Measurements from ENCODE around the gene WDR36. TPM values are rescaled to one million over a fixed set of nuclear protein-coding genes. Genes with fewer than 3 reads are reported as not detected.

The WDR36 gene
- total RNA-seq, 1 donor from 2014 or later: 31.6 TPM

DNA sequence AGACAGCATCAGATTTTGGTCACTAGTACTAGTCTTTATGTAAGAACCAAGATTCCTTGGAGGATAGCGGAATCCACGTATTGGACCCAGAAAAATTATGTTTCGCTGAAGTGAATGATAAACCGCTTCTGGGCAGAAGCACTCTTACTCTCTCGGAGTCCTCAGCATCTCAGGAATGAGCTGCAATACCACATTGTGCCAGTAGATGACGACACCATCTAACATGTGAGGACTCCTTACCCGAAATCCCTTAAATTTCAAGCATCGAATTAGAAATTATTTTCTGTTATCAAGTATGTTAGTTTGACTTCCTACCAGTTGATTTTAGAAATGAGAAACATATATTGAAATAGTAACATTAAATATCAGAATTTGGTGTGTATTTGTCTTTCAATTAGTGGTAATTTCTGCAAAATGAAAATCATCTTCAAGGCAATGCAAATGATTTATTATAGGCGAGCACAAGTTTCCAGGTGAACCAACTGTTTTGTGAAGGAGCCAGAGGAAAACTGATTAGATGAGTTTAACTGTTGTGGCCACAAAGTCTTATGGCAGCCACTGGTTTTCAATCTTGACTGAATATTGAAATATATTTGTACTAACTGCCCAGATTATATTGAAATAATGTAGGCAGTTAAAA is 66.1 kb downstream of the WDR36 start:
- no peaks in the 10 kb centered on the region for H3K9me3 Mint-ChIP-seq
- H3K27ac Mint-ChIP-seq: no peak overlapping the region
- H3K27me3 Mint-ChIP-seq: peaks cover 7% of the 10 kb centered on the region
- H3K4me1 Mint-ChIP-seq (ENCODE audit: unreplicated experiment): peaks cover 5% of the 10 kb centered on the region
- no peaks in the 10 kb centered on the region for H3K36me3 Mint-ChIP-seq
- peak; percentile 78 for DNase-seq (ENCODE audit: extremely low spot score, unreplicated experiment)
- no peak overlapping the region for H3K4me3 Mint-ChIP-seq
- TF ChIP-seq, protein P1, sequence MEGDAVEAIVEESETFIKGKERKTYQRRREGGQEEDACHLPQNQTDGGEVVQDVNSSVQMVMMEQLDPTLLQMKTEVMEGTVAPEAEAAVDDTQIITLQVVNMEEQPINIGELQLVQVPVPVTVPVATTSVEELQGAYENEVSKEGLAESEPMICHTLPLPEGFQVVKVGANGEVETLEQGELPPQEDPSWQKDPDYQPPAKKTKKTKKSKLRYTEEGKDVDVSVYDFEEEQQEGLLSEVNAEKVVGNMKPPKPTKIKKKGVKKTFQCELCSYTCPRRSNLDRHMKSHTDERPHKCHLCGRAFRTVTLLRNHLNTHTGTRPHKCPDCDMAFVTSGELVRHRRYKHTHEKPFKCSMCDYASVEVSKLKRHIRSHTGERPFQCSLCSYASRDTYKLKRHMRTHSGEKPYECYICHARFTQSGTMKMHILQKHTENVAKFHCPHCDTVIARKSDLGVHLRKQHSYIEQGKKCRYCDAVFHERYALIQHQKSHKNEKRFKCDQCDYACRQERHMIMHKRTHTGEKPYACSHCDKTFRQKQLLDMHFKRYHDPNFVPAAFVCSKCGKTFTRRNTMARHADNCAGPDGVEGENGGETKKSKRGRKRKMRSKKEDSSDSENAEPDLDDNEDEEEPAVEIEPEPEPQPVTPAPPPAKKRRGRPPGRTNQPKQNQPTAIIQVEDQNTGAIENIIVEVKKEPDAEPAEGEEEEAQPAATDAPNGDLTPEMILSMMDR (conservative IDR thresholded peaks at IDR 0.05): peak; percentile 99

GRCh38 chr5:111159845-111160244 is 67.7 kb downstream of the WDR36 start:
- H3K4me3 Mint-ChIP-seq: no peak overlapping the region
- no peak for DNase-seq (ENCODE audit: extremely low spot score, unreplicated experiment)
- no peaks in the 10 kb centered on the region for H3K36me3 Mint-ChIP-seq

GRCh38 chr5:111163000-111163399 is 70.9 kb downstream of the WDR36 start:
- no peak for DNase-seq (ENCODE audit: extremely low spot score, unreplicated experiment)
- Mint-ChIP-seq H3K27ac (no peak overlapping the region), H3K9me3 (no peaks in the 10 kb centered on the region), H3K4me1 (ENCODE audit: unreplicated experiment) (peaks cover 4% of the 10 kb centered on the region), H3K36me3 (no peaks in the 10 kb centered on the region), H3K27me3 (peaks cover under 1% of the 10 kb centered on the region), H3K4me3 (no peak overlapping the region)
- TF ChIP-seq, protein P1 (conservative IDR thresholded peaks at IDR 0.05): no peak

More at GRCh38 chr5:111159845-111160244, 67.7 kb downstream of the WDR36 start:
- H3K4me1 Mint-ChIP-seq (ENCODE audit: unreplicated experiment): peaks cover 5% of the 10 kb centered on the region
- peaks cover 7% of the 10 kb centered on the region for H3K27me3 Mint-ChIP-seq
- H3K9me3 Mint-ChIP-seq: no peaks in the 10 kb centered on the region
- H3K27ac Mint-ChIP-seq: no peak overlapping the region
- TF ChIP-seq, protein P1 (conservative IDR thresholded peaks at IDR 0.05): no peak

- no peak overlapping the region for H3K4me3 Mint-ChIP-seq
- no peaks in the 10 kb centered on the region for H3K36me3 Mint-ChIP-seq
- no peaks in the 10 kb centered on the region for H3K4me1 Mint-ChIP-seq (ENCODE audit: unreplicated experiment)
- H3K27ac Mint-ChIP-seq: no peak overlapping the region
- DNase-seq (ENCODE audit: extremely low spot score, unreplicated experiment): no peak
- TF ChIP-seq, protein P1 (conservative IDR thresholded peaks at IDR 0.05): no peak
- no peaks in the 10 kb centered on the region for H3K9me3 Mint-ChIP-seq
- no peaks in the 10 kb centered on the region for H3K27me3 Mint-ChIP-seq
Measured at GRCh38 chr5:111165058-111165457, 72.9 kb downstream of the WDR36 start.

DNA sequence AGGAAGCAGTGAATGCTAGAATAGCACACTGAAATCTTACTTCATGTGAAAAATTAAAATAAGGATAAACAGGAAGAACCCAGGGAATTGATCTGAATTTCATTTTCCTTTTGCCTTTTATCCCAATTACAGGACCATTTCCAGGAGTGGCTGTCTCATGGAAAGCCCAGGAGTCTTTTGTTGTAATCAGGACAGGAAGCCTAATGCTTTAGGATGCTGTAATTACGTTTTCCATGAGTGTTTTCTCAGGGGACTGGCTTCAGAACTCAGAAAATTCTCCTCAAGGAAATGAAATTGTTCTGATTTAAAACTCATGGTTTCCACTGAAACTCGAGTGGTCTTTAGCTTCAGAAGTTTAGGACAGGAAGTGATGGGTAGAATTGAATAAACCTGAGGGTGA is 75.4 kb downstream of the WDR36 start:
- no peaks in the 10 kb centered on the region for H3K4me1 Mint-ChIP-seq (ENCODE audit: unreplicated experiment)
- H3K27me3 Mint-ChIP-seq: no peaks in the 10 kb centered on the region
- no peak for DNase-seq (ENCODE audit: extremely low spot score, unreplicated experiment)
- H3K9me3 Mint-ChIP-seq: no peaks in the 10 kb centered on the region
- TF ChIP-seq, protein P1 (conservative IDR thresholded peaks at IDR 0.05): no peak
- no peak overlapping the region for H3K27ac Mint-ChIP-seq
- no peaks in the 10 kb centered on the region for H3K36me3 Mint-ChIP-seq
- no peak overlapping the region for H3K4me3 Mint-ChIP-seq

Data from type B pancreatic cell (in vitro differentiated cells).